Esophagus muscularis mucosa (tissue), 4 donors: ENCODE results near the gene CSMD2.

ENCODE experiments used
- EP300 ChIP-seq: sonication (generic); formaldehyde crosslinking; IDR thresholded peaks from one replicate; pipeline ENCODE4 v1.6.1; 2017; ENCODE audit warnings: antibody characterized with exemption
- POLR2A ChIP-seq: fragments of 450-650 bp; IDR thresholded peaks from one replicate; pipeline ENCODE4 v1.6.1; 2017; ENCODE audit warnings: antibody characterized with exemption, moderate library complexity, mild to moderate bottlenecking, low read depth
- POLR2AphosphoS5 ChIP-seq, 2 donors: sonication (generic); formaldehyde crosslinking; IDR thresholded peaks; one replicate each; pipeline ENCODE4 v1.6.1; 2017; ENCODE audit warnings: antibody characterized with exemption in 2 of 2
- TF ChIP-seq, protein P1 (sequence below), 3 experiments: fragments of 200-600 bp in 2 of 3; fragments of 450-650 bp in 1 of 3; sonication (generic) in 2 of 3; IDR thresholded peaks; one replicate each; pipeline ENCODE4 v1.5.1; 2017 to 2019; ENCODE audit warnings: antibody characterized with exemption in 3 of 3, mild to moderate bottlenecking in 2 of 3, moderate library complexity in 1 of 3

DNA sequence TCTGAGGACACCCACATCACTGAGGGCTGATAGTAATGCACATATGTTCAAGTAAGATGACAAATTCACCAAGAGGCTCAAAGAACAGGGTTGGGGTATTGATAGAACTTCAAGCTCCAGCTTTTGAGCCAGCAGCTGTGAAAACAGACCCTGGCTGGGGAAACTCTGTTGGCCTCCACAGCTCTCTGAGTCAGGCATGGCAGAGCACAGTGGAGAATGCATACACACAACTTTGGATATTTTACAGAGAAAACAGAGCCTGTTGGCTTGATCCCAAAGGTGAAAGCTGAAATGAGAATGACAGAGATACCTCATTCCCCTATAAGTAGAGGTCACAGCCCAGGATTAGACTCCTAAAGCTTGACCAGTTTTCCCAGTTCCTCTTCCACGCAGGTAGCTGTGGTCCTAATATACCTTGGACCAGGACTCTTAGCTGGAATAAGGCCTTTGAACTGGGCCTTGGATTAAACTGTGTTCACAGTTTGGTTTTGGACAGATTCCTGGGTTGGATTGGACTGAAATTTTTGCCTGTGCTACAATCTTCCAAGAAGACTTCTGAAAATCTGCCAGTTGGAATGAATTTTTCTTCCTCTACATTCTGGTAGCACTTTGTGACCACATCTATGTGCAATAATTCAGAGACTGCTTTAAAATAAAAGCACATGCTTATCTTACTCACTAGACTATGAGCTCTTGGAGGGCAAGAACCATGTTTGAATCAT, 402.8 kb downstream of the CSMD2 start:
- TF ChIP-seq, protein P1, sequence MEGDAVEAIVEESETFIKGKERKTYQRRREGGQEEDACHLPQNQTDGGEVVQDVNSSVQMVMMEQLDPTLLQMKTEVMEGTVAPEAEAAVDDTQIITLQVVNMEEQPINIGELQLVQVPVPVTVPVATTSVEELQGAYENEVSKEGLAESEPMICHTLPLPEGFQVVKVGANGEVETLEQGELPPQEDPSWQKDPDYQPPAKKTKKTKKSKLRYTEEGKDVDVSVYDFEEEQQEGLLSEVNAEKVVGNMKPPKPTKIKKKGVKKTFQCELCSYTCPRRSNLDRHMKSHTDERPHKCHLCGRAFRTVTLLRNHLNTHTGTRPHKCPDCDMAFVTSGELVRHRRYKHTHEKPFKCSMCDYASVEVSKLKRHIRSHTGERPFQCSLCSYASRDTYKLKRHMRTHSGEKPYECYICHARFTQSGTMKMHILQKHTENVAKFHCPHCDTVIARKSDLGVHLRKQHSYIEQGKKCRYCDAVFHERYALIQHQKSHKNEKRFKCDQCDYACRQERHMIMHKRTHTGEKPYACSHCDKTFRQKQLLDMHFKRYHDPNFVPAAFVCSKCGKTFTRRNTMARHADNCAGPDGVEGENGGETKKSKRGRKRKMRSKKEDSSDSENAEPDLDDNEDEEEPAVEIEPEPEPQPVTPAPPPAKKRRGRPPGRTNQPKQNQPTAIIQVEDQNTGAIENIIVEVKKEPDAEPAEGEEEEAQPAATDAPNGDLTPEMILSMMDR (IDR thresholded peaks at IDR 0.05): no peak
- no peak for TF ChIP-seq POLR2AphosphoS5 (IDR thresholded peaks at IDR 0.05)
- TF ChIP-seq EP300: no peak
- no peak for TF ChIP-seq POLR2A
